ENCODE results near the gene CBFB. TPM values are rescaled to one million over a fixed set of nuclear protein-coding genes. Genes with fewer than 3 reads are reported as not detected.
A peak's percentile ranks its signal among the peaks of the same experiment; 100 is the strongest.
"Not testable (repeated sequence)": the region's sequence is repeated elsewhere in the genome, so short reads cannot be mapped to it uniquely, and the experiment has no call there.

The CBFB gene
- polyA plus RNA-seq, 3 donors from 2014 or later = 93.5 to 118 (median 95.2) TPM

GRCh38 chr16:67039260-67040020 is 10.5 kb downstream of the CBFB start:
- Mint-ChIP-seq H3K4me3 (no peak overlapping the region), H3K36me3 (peaks cover 4 to 13% (median 4%) of the 10 kb centered on the region in 3 donors), H3K27ac (no peak overlapping the region), H3K27me3 (ENCODE audit: low read depth in 3 of 3) (peaks cover 0 to 3% (median 0%) of the 10 kb centered on the region in 3 donors), H3K9me3 (no peaks in the 10 kb centered on the region), H3K4me1 (peaks cover 25 to 75% of the 10 kb centered on the region in 2 donors)
- no peak for DNase-seq

- Mint-ChIP-seq H3K9me3 (no peaks in the 10 kb centered on the region), H3K36me3 (peaks cover 4 to 12% (median 4%) of the 10 kb centered on the region in 3 donors), H3K27ac (peak overlapping the region in 1 of 6 donors; percentile 23), H3K27me3 (ENCODE audit: low read depth in 3 of 3) (peaks cover 0 to 3% (median 0%) of the 10 kb centered on the region in 3 donors), H3K4me3 (no peak overlapping the region), H3K4me1 (peaks cover 18 to 72% of the 10 kb centered on the region in 2 donors)
- DNase-seq = no peak
Measured at GRCh38 chr16:67040166-67040565, 11.2 kb downstream of the CBFB start.

GRCh38 chr16:67040906-67041305 is 12.0 kb downstream of the CBFB start:
- DNase-seq = no peak
- no peaks in the 10 kb centered on the region for H3K9me3 Mint-ChIP-seq
- peak overlapping the region in 2 of 6 donors; percentile 25 to 28 for H3K27ac Mint-ChIP-seq
- no peak overlapping the region for H3K4me3 Mint-ChIP-seq
- H3K27me3 Mint-ChIP-seq (ENCODE audit: low read depth in 3 of 3) = peaks cover 0 to 3% (median 0%) of the 10 kb centered on the region in 3 donors
- peaks cover 15 to 64% of the 10 kb centered on the region in 2 donors for H3K4me1 Mint-ChIP-seq
- peaks cover 4 to 12% (median 4%) of the 10 kb centered on the region in 3 donors for H3K36me3 Mint-ChIP-seq

- not testable (repeated sequence) for H3K9me3 Mint-ChIP-seq, H3K4me3 Mint-ChIP-seq
- peak overlapping the region in 3 of 6 donors; percentile 23 to 28 (median 25) for H3K27ac Mint-ChIP-seq
Measured at GRCh38 chr16:67041520-67041919, 12.6 kb downstream of the CBFB start.

GRCh38 chr16:67043420-67043819 is 14.5 kb downstream of the CBFB start:
- Mint-ChIP-seq H3K4me3 (no peak overlapping the region), H3K9me3 (no peaks in the 10 kb centered on the region), H3K36me3 (peaks cover 4 to 12% (median 8%) of the 10 kb centered on the region in 3 donors), H3K27ac (peak overlapping the region in 1 of 6 donors; percentile 41), H3K27me3 (ENCODE audit: low read depth in 3 of 3) (peaks cover 0 to 3% (median 1%) of the 10 kb centered on the region in 3 donors), H3K4me1 (peaks cover 14 to 70% of the 10 kb centered on the region in 2 donors)
- DNase-seq = no peak

More at GRCh38 chr16:67041520-67041919, 12.6 kb downstream of the CBFB start:
- Mint-ChIP-seq H3K4me1 (peaks cover 13 to 62% of the 10 kb centered on the region in 2 donors), H3K36me3 (peaks cover 4 to 12% (median 7%) of the 10 kb centered on the region in 3 donors)
- DNase-seq; H3K27me3 Mint-ChIP-seq (ENCODE audit: low read depth in 3 of 3): not testable (repeated sequence)

- Mint-ChIP-seq H3K36me3 (peaks cover 0 to 4% (median 0%) of the 10 kb centered on the region in 3 donors), H3K27ac (no peak overlapping the region), H3K9me3 (no peaks in the 10 kb centered on the region), H3K4me3 (no peak overlapping the region), H3K4me1 (peaks cover 38 to 57% of the 10 kb centered on the region in 2 donors), H3K27me3 (ENCODE audit: low read depth in 3 of 3) (peaks cover 7 to 14% (median 8%) of the 10 kb centered on the region in 3 donors)
- DNase-seq = no peak
Measured at GRCh38 chr16:67050796-67051195, 21.8 kb downstream of the CBFB start.

GRCh38 chr16:67052399-67052798 is 23.4 kb downstream of the CBFB start:
- Mint-ChIP-seq H3K27ac (peak overlapping the region; percentile 79 to 93 (median 88)), H3K36me3 (no peaks in the 10 kb centered on the region), H3K4me3 (peak overlapping the region in 4 of 5 donors; percentile 47 to 77 (median 66)), H3K9me3 (no peaks in the 10 kb centered on the region), H3K4me1 (peaks cover 40 to 57% of the 10 kb centered on the region in 2 donors), H3K27me3 (ENCODE audit: low read depth in 3 of 3) (peaks cover 7 to 14% (median 8%) of the 10 kb centered on the region in 3 donors)
- DNase-seq = no peak

GRCh38 chr16:67053767-67054334 is 24.9 kb downstream of the CBFB start:
- peaks cover 46 to 67% of the 10 kb centered on the region in 2 donors for H3K4me1 Mint-ChIP-seq
- peaks cover 6 to 14% (median 7%) of the 10 kb centered on the region in 3 donors for H3K27me3 Mint-ChIP-seq (ENCODE audit: low read depth in 3 of 3)
- no peaks in the 10 kb centered on the region for H3K36me3 Mint-ChIP-seq
- peak overlapping the region; percentile 79 to 93 (median 88) for H3K27ac Mint-ChIP-seq
- DNase-seq = peak in 2 of 3 donors; percentile 6 to 24
- H3K4me3 Mint-ChIP-seq = peak overlapping the region; percentile 47 to 84 (median 68)
- H3K9me3 Mint-ChIP-seq = no peaks in the 10 kb centered on the region

- no peak for DNase-seq
- no peaks in the 10 kb centered on the region for H3K36me3 Mint-ChIP-seq
- no peaks in the 10 kb centered on the region for H3K9me3 Mint-ChIP-seq
- peak overlapping the region; percentile 79 to 93 (median 88) for H3K27ac Mint-ChIP-seq
- peak overlapping the region; percentile 47 to 84 (median 68) for H3K4me3 Mint-ChIP-seq
- peaks cover 47 to 77% of the 10 kb centered on the region in 2 donors for H3K4me1 Mint-ChIP-seq
- peaks cover 6 to 14% (median 7%) of the 10 kb centered on the region in 3 donors for H3K27me3 Mint-ChIP-seq (ENCODE audit: low read depth in 3 of 3)
Measured at GRCh38 chr16:67054901-67055300, 26.0 kb downstream of the CBFB start.

GRCh38 chr16:67055712-67056487 is 27.0 kb downstream of the CBFB start:
- H3K27ac Mint-ChIP-seq = peak overlapping the region; percentile 50 to 80 (median 72)
- peak overlapping the region in 2 of 5 donors; percentile 30 to 51 for H3K4me3 Mint-ChIP-seq
- DNase-seq = no peak
- no peaks in the 10 kb centered on the region for H3K9me3 Mint-ChIP-seq
- H3K27me3 Mint-ChIP-seq (ENCODE audit: low read depth in 3 of 3) = peaks cover 6 to 14% (median 7%) of the 10 kb centered on the region in 3 donors
- peaks cover 47 to 80% of the 10 kb centered on the region in 2 donors for H3K4me1 Mint-ChIP-seq
- peaks cover 0 to 7% (median 3%) of the 10 kb centered on the region in 3 donors for H3K36me3 Mint-ChIP-seq

- peaks cover 0 to 2% (median 1%) of the 10 kb centered on the region in 3 donors for H3K27me3 Mint-ChIP-seq (ENCODE audit: low read depth in 3 of 3)
- no peak overlapping the region for H3K4me3 Mint-ChIP-seq
- H3K4me1 Mint-ChIP-seq = peaks cover 12 to 38% of the 10 kb centered on the region in 2 donors
- no peak for DNase-seq
- H3K27ac Mint-ChIP-seq = peak overlapping the region in 3 of 6 donors; percentile 0 to 41 (median 38)
- peaks cover 4 to 16% (median 12%) of the 10 kb centered on the region in 3 donors for H3K36me3 Mint-ChIP-seq
- no peaks in the 10 kb centered on the region for H3K9me3 Mint-ChIP-seq
Measured at GRCh38 chr16:67063008-67063407, 34.1 kb downstream of the CBFB start.

- peaks cover 15 to 34% (median 15%) of the 10 kb centered on the region in 3 donors for H3K36me3 Mint-ChIP-seq
- H3K4me3 Mint-ChIP-seq = no peak overlapping the region
- H3K27me3 Mint-ChIP-seq (ENCODE audit: low read depth in 3 of 3) = peaks cover 0 to 2% (median 0%) of the 10 kb centered on the region in 3 donors
- H3K4me1 Mint-ChIP-seq = peaks cover 3 to 5% of the 10 kb centered on the region in 2 donors
- DNase-seq = no peak
- H3K9me3 Mint-ChIP-seq = no peaks in the 10 kb centered on the region
- H3K27ac Mint-ChIP-seq = no peak overlapping the region
Measured at GRCh38 chr16:67068212-67068753, 39.3 kb downstream of the CBFB start.

GRCh38 chr16:67071476-67072048 is 42.6 kb downstream of the CBFB start:
- peak overlapping the region in 3 of 6 donors; percentile 21 to 37 (median 25) for H3K27ac Mint-ChIP-seq
- no peak overlapping the region for H3K4me3 Mint-ChIP-seq
- no peaks in the 10 kb centered on the region for H3K4me1 Mint-ChIP-seq
- peaks cover 14 to 35% (median 15%) of the 10 kb centered on the region in 3 donors for H3K36me3 Mint-ChIP-seq
- no peak for DNase-seq
- no peaks in the 10 kb centered on the region for H3K9me3 Mint-ChIP-seq
- no peaks in the 10 kb centered on the region for H3K27me3 Mint-ChIP-seq (ENCODE audit: low read depth in 3 of 3)
